ENCODE measurements around the gene STK11. TPM values are rescaled to one million over a fixed set of nuclear protein-coding genes. Genes with fewer than 3 reads are reported as not detected.

STK11 gene
- total RNA-seq, 2 experiments from 2014 or later = 66.4 to 74.3 TPM

- ChIA-PET POLR2A (interaction anchor here (1.6 kb wide), 1 partner anchor 14 kb away, joined by 5 read pairs; the partner anchor contains the start of gene CIRBP), CTCF (interaction anchor here (3.5 to 17.9 kb wide), 2 partner anchors 11 to 12 kb away, joined by 19 to 649 read pairs; partner anchors contain the start of gene ATP5F1D)
- intact Hi-C loops (cut with micrococcal nuclease) = no loop called here
- Mint-ChIP-seq H3K4me3 (no peak overlapping the region), H3K27ac (peak overlapping the region; percentile 67), H3K4me1 (ENCODE audit: low read depth) (peaks cover 36% of the 10 kb centered on the region), H3K36me3 (peaks cover 55% of the 10 kb centered on the region), H3K9me3 (no peaks in the 10 kb centered on the region), H3K27me3 (no peaks in the 10 kb centered on the region)
- no peak for DNase-seq
These were observed 49.1 kb downstream of the STK11 start for GRCh38 chr19:1254530-1255185.

- peaks cover 38% of the 10 kb centered on the region for H3K4me1 Mint-ChIP-seq (ENCODE audit: low read depth)
- no peak overlapping the region for H3K4me3 Mint-ChIP-seq
- DNase-seq = no peak
- peak overlapping the region; percentile 67 for H3K27ac Mint-ChIP-seq
- CTCF ChIA-PET = interaction anchor here (3.5 to 17.9 kb wide), 2 partner anchors 12 kb away, joined by 19 to 649 read pairs; partner anchors contain the start of gene ATP5F1D
- H3K36me3 Mint-ChIP-seq = peaks cover 52% of the 10 kb centered on the region
- intact Hi-C loops (cut with micrococcal nuclease) = no loop called here
- no peaks in the 10 kb centered on the region for H3K9me3 Mint-ChIP-seq
- POLR2A ChIA-PET = interaction anchor here (1.6 kb wide), 1 partner anchor 14 kb away, joined by 5 read pairs; the partner anchor contains the start of gene CIRBP
- no peaks in the 10 kb centered on the region for H3K27me3 Mint-ChIP-seq
These were observed 49.9 kb downstream of the STK11 start for GRCh38 chr19:1255186-1256161.

GRCh38 chr19:1256646-1257474 lies 51.3 kb downstream of the STK11 start:
- CTCF ChIA-PET = interaction anchor here (3.5 to 17.9 kb wide), 2 partner anchors 10 to 13 kb away, joined by 19 to 649 read pairs; partner anchors contain the start of gene ATP5F1D
- peaks cover 44% of the 10 kb centered on the region for H3K4me1 Mint-ChIP-seq (ENCODE audit: low read depth)
- H3K9me3 Mint-ChIP-seq = no peaks in the 10 kb centered on the region
- no peaks in the 10 kb centered on the region for H3K27me3 Mint-ChIP-seq
- intact Hi-C loops (cut with micrococcal nuclease) = no loop called here
- DNase-seq = no peak
- no peak overlapping the region for H3K4me3 Mint-ChIP-seq
- peak overlapping the region; percentile 97 for H3K27ac Mint-ChIP-seq
- H3K36me3 Mint-ChIP-seq = peaks cover 46% of the 10 kb centered on the region
- POLR2A ChIA-PET = no interaction called here

GRCh38 chr19:1257475-1258162 lies 52.0 kb downstream of the STK11 start:
- intact Hi-C loops (cut with micrococcal nuclease) = no loop called here
- ChIA-PET POLR2A (interaction anchor here (4.0 kb wide), 1 partner anchor 12 kb away, joined by 35 read pairs; the partner anchor contains the start of gene CIRBP), CTCF (interaction anchor here (3.5 to 17.9 kb wide), 2 partner anchors 9 to 14 kb away, joined by 19 to 649 read pairs; partner anchors contain the start of gene ATP5F1D)
- Mint-ChIP-seq H3K27ac (peak overlapping the region; percentile 97), H3K27me3 (no peaks in the 10 kb centered on the region), H3K36me3 (peaks cover 42% of the 10 kb centered on the region), H3K9me3 (no peaks in the 10 kb centered on the region), H3K4me3 (peak overlapping the region; percentile 39), H3K4me1 (ENCODE audit: low read depth) (peaks cover 49% of the 10 kb centered on the region)
- DNase-seq = peak; percentile 9

- peaks cover 54% of the 10 kb centered on the region for H3K4me1 Mint-ChIP-seq (ENCODE audit: low read depth)
- DNase-seq = no peak
- H3K4me3 Mint-ChIP-seq = peak overlapping the region; percentile 39
- ChIA-PET CTCF (interaction anchor here (17.9 kb wide), 1 partner anchor 15 kb away, joined by 649 read pairs; the partner anchor contains the start of gene ATP5F1D), POLR2A (interaction anchor here (1.8 to 4.0 kb wide), 2 partner anchors 11 to 14 kb away, joined by 5 to 35 read pairs; partner anchors contain the start of gene CIRBP)
- intact Hi-C loops (cut with micrococcal nuclease) = no loop called here
- H3K36me3 Mint-ChIP-seq = peaks cover 42% of the 10 kb centered on the region
- no peaks in the 10 kb centered on the region for H3K27me3 Mint-ChIP-seq
- no peaks in the 10 kb centered on the region for H3K9me3 Mint-ChIP-seq
- H3K27ac Mint-ChIP-seq = peak overlapping the region; percentile 97
These were observed 52.5 kb downstream of the STK11 start for GRCh38 chr19:1258163-1258492.

GRCh38 chr19:1258707-1259205 lies 53.2 kb downstream of the STK11 start:
- peaks cover 37% of the 10 kb centered on the region for H3K36me3 Mint-ChIP-seq

GRCh38 chr19:1259206-1259875 lies 53.8 kb downstream of the STK11 start:
- CTCF ChIA-PET = interaction anchor here (1.4 to 17.9 kb wide), 2 partner anchors 10 to 16 kb away, joined by 3 to 649 read pairs; partner anchors contain the start of genes ATP5F1D and CIRBP
- H3K9me3 Mint-ChIP-seq = no peaks in the 10 kb centered on the region
- peak; percentile 84 for DNase-seq
- H3K4me1 Mint-ChIP-seq (ENCODE audit: low read depth) = peaks cover 51% of the 10 kb centered on the region
- H3K4me3 Mint-ChIP-seq = peak overlapping the region; percentile 94
- H3K27ac Mint-ChIP-seq = peak overlapping the region; percentile 97
- POLR2A ChIA-PET = interaction anchor here (0.9 to 4.0 kb wide), 5 partner anchors 10 to 16 kb away, joined by 3 to 35 read pairs (median 4); partner anchors contain the start of genes CIRBP and FAM174C
- H3K36me3 Mint-ChIP-seq = peaks cover 36% of the 10 kb centered on the region
- intact Hi-C loops (cut with micrococcal nuclease) = no loop called here
- H3K27me3 Mint-ChIP-seq = no peaks in the 10 kb centered on the region

More at GRCh38 chr19:1258707-1259205, 53.2 kb downstream of the STK11 start:
- Mint-ChIP-seq H3K27me3 (no peaks in the 10 kb centered on the region), H3K27ac (peak overlapping the region; percentile 97), H3K9me3 (no peaks in the 10 kb centered on the region), H3K4me3 (peak overlapping the region; percentile 94), H3K4me1 (ENCODE audit: low read depth) (peaks cover 52% of the 10 kb centered on the region)
- CTCF ChIA-PET = interaction anchor here (1.4 to 17.9 kb wide), 2 partner anchors 10 to 15 kb away, joined by 3 to 649 read pairs; partner anchors contain the start of genes ATP5F1D and CIRBP
- DNase-seq = no peak
- POLR2A ChIA-PET = interaction anchor here (0.9 to 4.0 kb wide), 3 partner anchors 10 to 14 kb away, joined by 4 to 35 read pairs (median 5); partner anchors contain the start of gene CIRBP
- intact Hi-C loops (cut with micrococcal nuclease) = no loop called here

GRCh38 chr19:1259876-1260748 lies 54.5 kb downstream of the STK11 start:
- DNase-seq = peak; percentile 81
- Mint-ChIP-seq H3K36me3 (peaks cover 28% of the 10 kb centered on the region), H3K27me3 (no peaks in the 10 kb centered on the region), H3K27ac (peak overlapping the region; percentile 97), H3K9me3 (no peaks in the 10 kb centered on the region), H3K4me1 (ENCODE audit: low read depth) (peaks cover 46% of the 10 kb centered on the region), H3K4me3 (peak overlapping the region; percentile 94)
- CTCF ChIA-PET = interaction anchor here (1.1 to 17.9 kb wide), 3 partner anchors 9 to 19 kb away, joined by 3 to 649 read pairs (median 3); partner anchors contain the start of genes ATP5F1D and CIRBP
- POLR2A ChIA-PET = interaction anchor here (1.4 to 4.0 kb wide), 4 partner anchors 9 to 15 kb away, joined by 3 to 35 read pairs (median 4); partner anchors contain the start of genes CIRBP and FAM174C
- intact Hi-C loops (cut with micrococcal nuclease) = loop anchor here (1.0 kb wide), 2 partner anchors 9 to 11 kb away; partner anchors contain the start of gene CIRBP
